Right lobe of liver (tissue), 6 donors: ENCODE data around the gene DNAJA1. TPM values are rescaled to one million over a fixed set of nuclear protein-coding genes. Genes with fewer than 3 reads are reported as not detected.

Experiments
- ATAC-seq, 4 donors: fragments of 200-7000 bp; cut with Tn5 transposase; one replicate each; pipeline ENCODE4 v1.9.1; 2020; ENCODE audit warnings: mild to moderate bottlenecking in 4 of 4, moderate library complexity in 4 of 4
- DNase-seq, 3 donors: peaks; one replicate each; pipeline ENCODE4 v3.0.0-alpha.2; 2020
- H3K27ac ChIP-seq, 3 donors: fragments of 200-600 bp; one replicate each; pipeline ENCODE4 v1.8.0; 2022
- H3K27me3 ChIP-seq, 2 donors: fragments of 200-600 bp; one replicate each; pipeline ENCODE4 v1.8.0; 2022
- H3K36me3 ChIP-seq, 4 donors: fragments of 200-600 bp; sonication (generic) in 1 of 4; one replicate each; pipeline versions ENCODE4 v1.5.1 to v1.8.0; 2017 to 2022; ENCODE audit warnings: control low read depth in 1 of 4
- H3K4me1 ChIP-seq, 4 donors: fragments of 200-600 bp; sonication (generic) in 1 of 4; one replicate each; pipeline versions ENCODE4 v1.5.1 to v1.8.0; 2017 to 2022; ENCODE audit warnings: control low read depth in 1 of 4
- H3K4me3 ChIP-seq, 3 donors: fragments of 200-600 bp; one replicate each; pipeline ENCODE4 v1.8.0; 2022
- H3K9me3 ChIP-seq, 4 donors: fragments of 200-600 bp; sonication (generic) in 1 of 4; one replicate each; pipeline versions ENCODE4 v1.5.1 to v1.8.0; 2017 to 2022; ENCODE audit warnings: control low read depth in 1 of 4
- POLR2A ChIP-seq: fragments of 450-650 bp; IDR thresholded peaks from one replicate; pipeline ENCODE4 v1.6.1; 2017; ENCODE audit warnings: antibody characterized with exemption, mild to moderate bottlenecking
- WGBS: methylation state at CpG from one replicate; pipeline ENCODE4 v1.1.6; 2018; ENCODE audit warnings: low coverage, low lambda C conversion rate; ENCODE audit not compliant: insufficient coverage; ENCODE audit errors: missing lambda C conversion rate; 5-methylcytosine and 5-hydroxymethylcytosine counted together
- intact Hi-C, 2 donors: fragments of 100-400 bp; cut with DNase I; formaldehyde crosslinking; loops; one replicate each; pipeline versions ENCODE4 v1.11.2 to v1.14.1; 2022
- total RNA-seq, 6 experiments: library from RNA; depleted of rRNA in 2 of 6; stranded (reverse); fragments of >200 nt in 2 of 6; fragmentation: NEBNext Ultra II Directional in 3 of 6; extraction: Animal tissue kit (Norgen Biotek cat#: 25700) in 3 of 6; gene quantifications; one replicate each; pipeline versions ENCODE4 v1.1.0 to v1.2.4, GENCODE V29; 2016 to 2023
- TF ChIP-seq, protein P1 (sequence below), 4 donors: fragments of 200-600 bp in 3 of 4; fragments of 450-650 bp in 1 of 4; IDR thresholded peaks; one replicate each; pipeline versions ENCODE4 v1.5.1 to v1.8.0; 2016 to 2022; ENCODE audit warnings: antibody characterized with exemption in 4 of 4, mild to moderate bottlenecking in 2 of 4
- donor health status: DM: no; HTN: yes; CAD: no.
- donor health status: DM: no; HTN: no; CAD: no.
- donor health status: DM: no; HTN: no; CAD: no.
- donor health status: DM: no; HTN: yes; CAD: no.
- donor health status: DM: no; HTN: yes; CAD: no.

DNAJA1 gene
- total RNA-seq, 6 experiments from 2014 or later, result 60.1 to 130 (median 93.9) TPM

DNA sequence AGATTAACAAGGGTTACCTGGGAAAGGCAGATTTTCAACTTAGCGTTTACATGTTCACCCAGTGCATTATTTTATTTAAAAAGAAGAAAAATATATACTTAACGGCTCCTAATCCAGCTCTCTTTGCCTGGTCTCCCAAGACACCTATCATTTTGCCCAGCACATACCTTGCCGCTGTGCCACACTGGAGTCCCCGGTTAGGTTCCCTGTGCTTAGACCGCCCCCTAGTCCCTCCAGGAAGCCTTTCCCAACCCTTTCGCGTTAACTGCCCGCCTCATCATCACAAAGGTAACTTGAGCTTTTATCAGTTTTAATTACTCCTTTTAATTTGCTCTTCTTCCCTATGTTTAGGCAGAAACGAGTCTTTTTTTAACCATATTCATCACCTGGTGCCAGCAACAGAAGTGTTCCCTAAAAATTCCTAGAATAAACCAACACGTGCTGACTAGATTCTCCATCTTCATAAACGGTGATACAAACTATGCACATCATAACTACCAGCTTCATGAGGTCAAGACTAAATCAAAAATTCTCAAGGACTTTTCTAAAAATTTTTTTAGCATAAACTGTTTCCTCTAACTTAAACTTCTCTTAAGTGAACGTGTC, 19.7 kb downstream of the DNAJA1 start:
- H3K27me3 ChIP-seq, result no peaks in the 10 kb centered on the region
- H3K9me3 ChIP-seq, result no peaks in the 10 kb centered on the region
- H3K4me1 ChIP-seq, result peaks cover 0 to 44% (median 17%) of the 10 kb centered on the region in 4 donors
- DNase-seq, result peak; percentile 67 to 74 (median 71)
- peak; percentile 72 to 87 (median 74) for ATAC-seq
- 27% methylated on average over 12 of the region's 12 CpGs for WGBS
- intact Hi-C loops, result no loop called here
- H3K4me3 ChIP-seq, result peak overlapping the region; percentile 59 to 69 (median 68)
- no peak for TF ChIP-seq POLR2A
- TF ChIP-seq, protein P1, sequence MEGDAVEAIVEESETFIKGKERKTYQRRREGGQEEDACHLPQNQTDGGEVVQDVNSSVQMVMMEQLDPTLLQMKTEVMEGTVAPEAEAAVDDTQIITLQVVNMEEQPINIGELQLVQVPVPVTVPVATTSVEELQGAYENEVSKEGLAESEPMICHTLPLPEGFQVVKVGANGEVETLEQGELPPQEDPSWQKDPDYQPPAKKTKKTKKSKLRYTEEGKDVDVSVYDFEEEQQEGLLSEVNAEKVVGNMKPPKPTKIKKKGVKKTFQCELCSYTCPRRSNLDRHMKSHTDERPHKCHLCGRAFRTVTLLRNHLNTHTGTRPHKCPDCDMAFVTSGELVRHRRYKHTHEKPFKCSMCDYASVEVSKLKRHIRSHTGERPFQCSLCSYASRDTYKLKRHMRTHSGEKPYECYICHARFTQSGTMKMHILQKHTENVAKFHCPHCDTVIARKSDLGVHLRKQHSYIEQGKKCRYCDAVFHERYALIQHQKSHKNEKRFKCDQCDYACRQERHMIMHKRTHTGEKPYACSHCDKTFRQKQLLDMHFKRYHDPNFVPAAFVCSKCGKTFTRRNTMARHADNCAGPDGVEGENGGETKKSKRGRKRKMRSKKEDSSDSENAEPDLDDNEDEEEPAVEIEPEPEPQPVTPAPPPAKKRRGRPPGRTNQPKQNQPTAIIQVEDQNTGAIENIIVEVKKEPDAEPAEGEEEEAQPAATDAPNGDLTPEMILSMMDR (IDR thresholded peaks at IDR 0.05), result peak in 3 of 4 donors; percentile 40 to 61 (median 53)
- H3K27ac ChIP-seq, result peak overlapping the region; percentile 89 to 97 (median 96)
- H3K36me3 ChIP-seq, result peaks cover 0 to 24% (median 8%) of the 10 kb centered on the region in 4 donors

DNA sequence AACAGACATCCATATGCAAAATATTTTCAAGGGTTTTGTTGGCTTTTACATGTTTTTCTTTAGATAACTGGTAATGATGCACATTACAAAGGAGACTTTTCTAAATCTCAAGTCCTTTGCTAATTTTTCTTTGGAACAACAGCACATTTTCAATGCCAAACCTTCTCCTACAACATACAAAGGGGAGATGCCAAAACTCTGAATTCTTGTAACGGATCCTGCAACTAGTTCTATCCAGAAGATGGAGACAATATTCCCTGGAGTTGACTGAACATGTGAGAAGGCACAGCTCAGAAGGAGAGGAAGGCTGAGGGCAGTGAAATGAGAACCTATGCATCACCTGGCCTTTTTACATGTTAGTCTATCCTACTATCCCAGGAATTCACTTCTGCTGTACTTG, 21.0 kb downstream of the DNAJA1 start:
- 100% methylated on average over 1 of the region's 1 CpG for WGBS
- ATAC-seq, result no peak
- TF ChIP-seq, protein P1 (IDR thresholded peaks at IDR 0.05), result no peak
- TF ChIP-seq POLR2A, result no peak
- Histone ChIP-seq H3K9me3 (no peaks in the 10 kb centered on the region), H3K36me3 (peaks cover 0 to 18% (median 4%) of the 10 kb centered on the region in 4 donors), H3K4me1 (peaks cover 0 to 31% (median 13%) of the 10 kb centered on the region in 4 donors), H3K27ac (no peak overlapping the region), H3K4me3 (no peak overlapping the region), H3K27me3 (no peaks in the 10 kb centered on the region)
- no peak for DNase-seq
- intact Hi-C loops, result no loop called here

DNA sequence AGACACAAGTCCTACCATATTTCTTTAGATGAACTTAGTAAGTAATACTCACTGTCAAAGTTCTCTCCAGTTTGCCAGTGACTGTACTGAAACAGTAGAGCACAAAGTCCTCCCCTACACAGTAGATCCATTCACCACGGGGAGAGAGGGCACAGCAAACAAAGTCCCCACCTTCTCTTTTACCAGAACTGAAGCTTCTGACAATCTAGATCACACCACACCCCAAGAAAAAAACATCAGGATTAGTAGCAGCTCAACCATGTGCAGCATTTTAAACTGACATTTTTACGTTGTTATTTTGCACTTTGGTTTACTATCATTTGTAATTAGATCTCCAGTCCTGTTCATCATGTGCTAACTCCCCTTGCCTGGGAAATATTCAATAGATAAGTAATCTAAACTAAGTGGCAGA, 23.0 kb downstream of the DNAJA1 start:
- no peak for TF ChIP-seq POLR2A
- TF ChIP-seq, protein P1 (IDR thresholded peaks at IDR 0.05), result no peak
- WGBS, result 67% methylated on average over 2 of the region's 2 CpGs
- intact Hi-C loops, result no loop called here
- DNase-seq (no peak), ATAC-seq (no peak)
- Histone ChIP-seq H3K27me3 (no peaks in the 10 kb centered on the region), H3K9me3 (no peaks in the 10 kb centered on the region), H3K4me3 (no peak overlapping the region), H3K4me1 (peaks cover 0 to 11% (median 5%) of the 10 kb centered on the region in 4 donors), H3K36me3 (peaks cover 0 to 38% (median 4%) of the 10 kb centered on the region in 4 donors), H3K27ac (no peak overlapping the region)

DNA sequence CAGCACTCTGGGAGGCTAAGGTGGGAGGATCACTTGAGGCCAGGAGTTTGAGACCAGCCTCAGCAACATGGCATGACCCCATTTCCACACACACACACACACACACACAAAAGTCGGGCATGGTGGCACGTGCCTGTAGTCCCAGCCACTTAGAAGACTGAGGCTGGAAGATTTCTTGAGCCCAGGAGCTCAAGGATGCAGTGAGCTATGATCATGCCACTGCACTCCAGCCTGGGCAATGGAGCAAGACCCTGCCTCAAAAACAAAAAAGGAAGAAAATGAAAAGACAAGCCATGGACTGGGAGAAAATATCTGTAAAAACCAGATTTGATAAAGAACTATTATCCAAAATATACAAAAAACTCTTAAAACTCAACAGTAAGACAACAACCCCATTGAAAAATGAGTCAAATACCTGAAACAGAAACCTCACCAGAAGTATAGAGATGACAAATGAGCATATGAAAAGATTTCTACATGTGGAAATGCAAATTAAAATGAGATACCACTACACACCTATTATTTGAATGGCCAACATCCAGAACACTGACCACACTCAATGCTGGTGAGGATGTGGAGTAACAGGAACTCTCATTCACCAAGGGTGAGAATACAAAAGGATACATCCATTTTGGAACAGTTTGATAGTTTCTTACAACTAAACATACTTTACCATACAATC, 24.7 kb downstream of the DNAJA1 start:
- H3K4me3 ChIP-seq, result no peak overlapping the region
- no CpG with 5 or more reads among the region's 2 CpGs for WGBS
- H3K4me1 ChIP-seq, result peaks cover 0 to 2% (median 0%) of the 10 kb centered on the region in 4 donors
- DNase-seq, result no peak
- no peak overlapping the region for H3K27ac ChIP-seq
- no peaks in the 10 kb centered on the region for H3K9me3 ChIP-seq
- peaks cover 0 to 54% (median 10%) of the 10 kb centered on the region in 4 donors for H3K36me3 ChIP-seq
- TF ChIP-seq, protein P1 (IDR thresholded peaks at IDR 0.05), result no peak
- no peak for TF ChIP-seq POLR2A
- intact Hi-C loops, result no loop called here
- no peak for ATAC-seq
- H3K27me3 ChIP-seq, result no peaks in the 10 kb centered on the region
